Muscle of arm (tissue), 12 donors: ENCODE results near the gene IPMK. TPM values are rescaled to one million over a fixed set of nuclear protein-coding genes. Genes with fewer than 3 reads are reported as not detected.
"Not testable (repeated sequence)": the region's sequence is repeated elsewhere in the genome, so short reads cannot be mapped to it uniquely, and the experiment has no call there.

Source experiments
- DNase-seq: peaks from one replicate; pipeline ENCODE4 v3.0.0-alpha.2; 2013
- polyA plus RNA-seq, 12 donors: library from polyadenylated mRNA; unstranded; fragments of 120-200 nt; gene quantifications; one replicate each; pipeline ENCODE4 v1.2.1, GENCODE V29; 2013; ENCODE audit not compliant: insufficient read length in 12 of 12

The IPMK gene
- polyA plus RNA-seq, 12 donors = 3.9 to 9.3 (median 4.4) TPM; not detected in 1

GRCh38 chr10:58268946-58269781 is 1.5 kb upstream of the IPMK start, which contains the start of gene CISD1:
Gene CISD1, plus strand, starts transcription at chr10:58269162. Its CDS starts 112 bp downstream, at chr10:58269274.
- DNase-seq = peak; percentile 97

- no peak for DNase-seq
Measured at GRCh38 chr10:58268454-58268945, 806 bp upstream of the IPMK start.

- peak; percentile 63 for DNase-seq
Measured at GRCh38 chr10:58266826-58267712, 625 bp downstream of the IPMK start.

- peak; percentile 24 for DNase-seq
Measured at GRCh38 chr10:58266003-58266825, 1.5 kb downstream of the IPMK start.

- DNase-seq = no peak
Measured at GRCh38 chr10:58265249-58265648, 2.4 kb downstream of the IPMK start.

- no peak for DNase-seq
Measured at GRCh38 chr10:58264780-58265179, 2.9 kb downstream of the IPMK start.

GRCh38 chr10:58262766-58263165 is 4.9 kb downstream of the IPMK start:
- no peak for DNase-seq

GRCh38 chr10:58260334-58260733 is 7.4 kb downstream of the IPMK start:
- DNase-seq = no peak

- no peak for DNase-seq
Measured at GRCh38 chr10:58258977-58259692, 8.6 kb downstream of the IPMK start.

GRCh38 chr10:58256013-58256780 is 11.5 kb downstream of the IPMK start:
- DNase-seq = not testable (repeated sequence)

- no peak for DNase-seq
Measured at GRCh38 chr10:58254644-58255043, 13.1 kb downstream of the IPMK start.

- no peak for DNase-seq
Measured at GRCh38 chr10:58253184-58253583, 14.5 kb downstream of the IPMK start.

- DNase-seq = not testable (repeated sequence)
Measured at GRCh38 chr10:58244666-58245065, 23.0 kb downstream of the IPMK start.

GRCh38 chr10:58244242-58244641 is 23.5 kb downstream of the IPMK start:
- not testable (repeated sequence) for DNase-seq

- DNase-seq = not testable (repeated sequence)
Measured at GRCh38 chr10:58243801-58244200, 23.9 kb downstream of the IPMK start.

- no peak for DNase-seq
Measured at GRCh38 chr10:58243269-58243668, 24.4 kb downstream of the IPMK start.

GRCh38 chr10:58241346-58241745 is 26.3 kb downstream of the IPMK start:
- no peak for DNase-seq

GRCh38 chr10:58240531-58240930 is 27.2 kb downstream of the IPMK start:
- no peak for DNase-seq

GRCh38 chr10:58239561-58240169 is 28.0 kb downstream of the IPMK start:
- DNase-seq = no peak
